GM12892 (cell line): Measurements from ENCODE around the gene ADARB2.

Experiments
- POLR2A ChIP-seq: IDR thresholded peaks from 2 replicates; pipeline ENCODE4 v1.6.1; 2011; ENCODE audit warnings: low read depth, low read length, control low read depth
- POLR2AphosphoS5 ChIP-seq: IDR thresholded peaks from 2 replicates; pipeline ENCODE4 v1.6.1; 2011; ENCODE audit warnings: low read depth, low read length, control low read depth
- TAF1 ChIP-seq: IDR thresholded peaks from 2 replicates; pipeline ENCODE4 v1.6.1; 2011; ENCODE audit warnings: low read depth, mild to moderate bottlenecking, control low read depth, low read length, borderline replicate concordance

- TF ChIP-seq POLR2A = no peak
- no peak for TF ChIP-seq POLR2AphosphoS5
- no peak for TF ChIP-seq TAF1
These were observed 214.1 kb downstream of the ADARB2 start for GRCh38 chr10:1523221-1523620.
